ENCODE measurements around the gene EXO1.

The EXO1 gene

DNA sequence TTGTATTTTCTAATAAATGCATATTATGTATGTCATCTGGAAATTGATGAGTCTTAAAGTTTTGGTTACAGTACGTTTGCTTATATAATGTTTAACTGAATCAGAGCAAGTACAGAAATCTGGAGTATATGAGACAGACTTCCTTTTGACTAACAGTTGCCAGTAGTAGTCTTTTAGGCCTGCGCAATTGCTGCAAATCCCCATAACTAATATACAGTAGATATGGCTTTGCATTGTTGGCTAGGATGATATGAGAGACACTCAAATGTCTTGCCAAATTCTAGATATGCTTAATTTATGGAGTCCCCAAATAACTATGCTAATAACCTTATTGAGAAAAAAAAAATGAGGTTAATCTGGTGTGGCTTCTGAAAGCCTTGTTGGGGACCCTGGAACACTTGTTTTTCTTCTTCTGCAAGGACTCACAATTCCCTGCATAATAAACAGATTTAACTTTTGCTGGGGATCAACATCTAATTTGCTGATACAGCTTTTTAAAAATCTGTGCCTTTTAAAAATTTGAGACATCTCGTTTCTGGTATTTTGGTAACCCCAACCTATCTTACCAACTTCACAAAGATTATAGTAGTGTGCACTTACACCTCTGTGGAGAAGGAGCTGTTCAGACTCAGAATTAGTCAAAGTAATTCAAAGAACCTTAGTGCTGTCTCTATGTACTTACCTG is 22.9 kb downstream of the EXO1 start:
- Histone ChIP-seq H3K9ac (ENCODE audit: low read length in 5 of 5) (no peak overlapping the region), H3K9me3 (ENCODE audit: control insufficient read depth in 5 of 5, low read length in 5 of 5) (no peaks in the 10 kb centered on the region), H3K36me3 (ENCODE audit: control insufficient read depth in 5 of 5, insufficient read depth in 5 of 5, low read length in 5 of 5) (no peaks in the 10 kb centered on the region), H3K27me3 (ENCODE audit: control insufficient read depth in 5 of 5, insufficient read depth in 4 of 5, low read length in 5 of 5) (no peaks in the 10 kb centered on the region), H3K4me3 (ENCODE audit: low read depth in 1 of 5, low read length in 5 of 5) (no peak overlapping the region), H3K4me1 (ENCODE audit: control insufficient read depth in 5 of 5, insufficient read depth in 5 of 5, low read length in 5 of 5) (no peaks in the 10 kb centered on the region), H3K27ac (ENCODE audit: low read depth, low read length) (no peak overlapping the region)

DNA sequence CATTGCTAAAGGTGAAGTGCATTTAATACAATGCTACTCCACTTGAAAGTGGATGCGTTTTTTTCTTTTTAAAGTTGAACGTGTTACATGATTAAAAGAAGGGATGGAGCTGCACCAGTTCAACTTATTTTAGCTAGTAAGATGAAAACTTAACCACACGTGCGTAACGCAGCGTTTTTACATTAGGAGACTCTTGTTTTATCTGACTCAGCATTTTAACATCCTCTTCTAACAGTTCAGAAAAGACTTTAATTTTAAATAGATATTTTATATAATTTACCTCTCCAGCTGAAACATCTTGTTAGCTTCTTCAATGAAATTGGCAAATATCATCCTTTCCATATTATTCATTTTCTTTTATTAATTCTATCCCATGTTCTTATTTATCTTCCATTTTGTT is 33.4 kb downstream of the EXO1 start:
- Histone ChIP-seq H3K4me1 (ENCODE audit: control insufficient read depth in 5 of 5, insufficient read depth in 5 of 5, low read length in 5 of 5) (no peaks in the 10 kb centered on the region), H3K36me3 (ENCODE audit: control insufficient read depth in 5 of 5, insufficient read depth in 5 of 5, low read length in 5 of 5) (no peaks in the 10 kb centered on the region), H3K4me3 (ENCODE audit: low read depth in 1 of 5, low read length in 5 of 5) (no peak overlapping the region), H3K9ac (ENCODE audit: low read length in 5 of 5) (no peak overlapping the region), H3K27ac (ENCODE audit: low read depth, low read length) (no peak overlapping the region), H3K27me3 (ENCODE audit: control insufficient read depth in 5 of 5, insufficient read depth in 4 of 5, low read length in 5 of 5) (no peaks in the 10 kb centered on the region), H3K9me3 (ENCODE audit: control insufficient read depth in 5 of 5, low read length in 5 of 5) (no peaks in the 10 kb centered on the region)

DNA sequence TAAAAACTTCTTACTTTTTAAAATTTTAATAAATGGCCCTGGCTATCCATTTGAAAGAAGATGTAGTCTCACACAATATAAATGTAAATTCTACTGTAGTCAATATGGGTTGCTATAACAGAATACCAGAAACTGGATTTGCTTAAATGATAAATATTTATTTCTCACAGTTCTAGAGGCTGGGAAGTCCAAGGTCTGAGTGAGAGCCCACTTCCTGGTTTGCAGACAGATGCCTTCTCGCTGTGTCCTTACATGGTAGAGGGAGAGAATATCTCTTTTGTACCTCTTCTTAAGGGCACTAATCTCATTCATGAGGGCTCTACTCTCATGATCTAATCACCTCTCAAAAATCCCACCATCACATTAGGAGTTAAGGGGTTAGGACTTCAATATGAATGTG is 35.2 kb downstream of the EXO1 start:
- Histone ChIP-seq H3K27ac (ENCODE audit: low read depth, low read length) (no peak overlapping the region), H3K36me3 (ENCODE audit: control insufficient read depth in 5 of 5, insufficient read depth in 5 of 5, low read length in 5 of 5) (no peaks in the 10 kb centered on the region), H3K9me3 (ENCODE audit: control insufficient read depth in 5 of 5, low read length in 5 of 5) (no peaks in the 10 kb centered on the region)

DNA sequence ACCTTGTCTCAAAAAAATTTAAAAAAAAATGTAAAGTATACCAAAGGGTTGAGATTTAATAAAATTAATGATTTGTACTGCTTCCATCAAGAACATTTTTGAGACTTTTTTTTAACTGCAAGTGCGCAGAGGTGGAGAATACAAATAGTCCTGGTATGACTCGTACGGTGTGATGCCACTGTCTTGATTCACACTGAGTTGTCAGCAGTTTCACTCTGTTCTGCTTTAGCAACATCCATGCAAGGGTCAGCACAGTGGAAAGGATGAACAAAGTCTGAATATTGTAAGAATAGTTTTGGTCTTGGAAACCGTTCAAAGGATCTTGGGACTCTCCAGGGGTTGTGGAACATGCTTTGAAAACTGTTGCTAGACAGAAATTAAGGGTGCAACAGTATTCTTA is 40.2 kb downstream of the EXO1 start:
- Histone ChIP-seq H3K4me3 (ENCODE audit: low read depth in 1 of 5, low read length in 5 of 5) (no peak overlapping the region), H3K9ac (ENCODE audit: low read length in 5 of 5) (no peak overlapping the region), H3K27me3 (ENCODE audit: control insufficient read depth in 5 of 5, insufficient read depth in 4 of 5, low read length in 5 of 5) (no peaks in the 10 kb centered on the region), H3K4me1 (ENCODE audit: control insufficient read depth in 5 of 5, insufficient read depth in 5 of 5, low read length in 5 of 5) (no peaks in the 10 kb centered on the region), H3K9me3 (ENCODE audit: control insufficient read depth in 5 of 5, low read length in 5 of 5) (no peaks in the 10 kb centered on the region), H3K36me3 (ENCODE audit: control insufficient read depth in 5 of 5, insufficient read depth in 5 of 5, low read length in 5 of 5) (no peaks in the 10 kb centered on the region), H3K27ac (ENCODE audit: low read depth, low read length) (no peak overlapping the region)

More for the DNA sequence above, 35.2 kb downstream of the EXO1 start:
- H3K27me3 ChIP-seq (ENCODE audit: control insufficient read depth in 5 of 5, insufficient read depth in 4 of 5, low read length in 5 of 5), result no peaks in the 10 kb centered on the region
- H3K4me1 ChIP-seq (ENCODE audit: control insufficient read depth in 5 of 5, insufficient read depth in 5 of 5, low read length in 5 of 5), result no peaks in the 10 kb centered on the region
- H3K9ac ChIP-seq (ENCODE audit: low read length in 5 of 5), result no peak overlapping the region
- H3K4me3 ChIP-seq (ENCODE audit: low read depth in 1 of 5, low read length in 5 of 5), result no peak overlapping the region

DNA sequence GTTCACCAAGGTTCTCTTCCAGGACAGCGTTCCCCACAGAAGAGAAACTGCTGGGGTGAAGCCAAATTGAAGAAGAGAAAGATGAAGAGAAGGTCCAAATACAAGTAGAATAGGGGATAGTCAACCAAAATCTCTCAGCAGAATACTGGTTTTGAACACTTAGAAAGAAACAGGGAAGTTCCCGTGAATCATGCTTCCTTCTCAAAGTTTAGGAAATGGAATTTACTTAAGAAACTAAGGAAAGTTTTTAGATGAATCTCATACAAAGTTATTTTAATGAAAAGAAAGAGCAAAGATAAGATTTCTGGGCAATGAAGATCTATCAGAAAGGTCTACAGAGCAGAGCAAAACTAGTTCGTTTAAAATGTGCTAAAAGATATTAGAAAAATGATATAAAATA is 43.3 kb downstream of the EXO1 start:
- Histone ChIP-seq H3K9me3 (ENCODE audit: control insufficient read depth in 5 of 5, low read length in 5 of 5) (no peaks in the 10 kb centered on the region), H3K9ac (ENCODE audit: low read length in 5 of 5) (no peak overlapping the region), H3K27me3 (ENCODE audit: control insufficient read depth in 5 of 5, insufficient read depth in 4 of 5, low read length in 5 of 5) (no peaks in the 10 kb centered on the region), H3K36me3 (ENCODE audit: control insufficient read depth in 5 of 5, insufficient read depth in 5 of 5, low read length in 5 of 5) (no peaks in the 10 kb centered on the region), H3K4me3 (ENCODE audit: low read depth in 1 of 5, low read length in 5 of 5) (no peak overlapping the region), H3K4me1 (ENCODE audit: control insufficient read depth in 5 of 5, insufficient read depth in 5 of 5, low read length in 5 of 5) (no peaks in the 10 kb centered on the region), H3K27ac (ENCODE audit: low read depth, low read length) (no peak overlapping the region)

DNA sequence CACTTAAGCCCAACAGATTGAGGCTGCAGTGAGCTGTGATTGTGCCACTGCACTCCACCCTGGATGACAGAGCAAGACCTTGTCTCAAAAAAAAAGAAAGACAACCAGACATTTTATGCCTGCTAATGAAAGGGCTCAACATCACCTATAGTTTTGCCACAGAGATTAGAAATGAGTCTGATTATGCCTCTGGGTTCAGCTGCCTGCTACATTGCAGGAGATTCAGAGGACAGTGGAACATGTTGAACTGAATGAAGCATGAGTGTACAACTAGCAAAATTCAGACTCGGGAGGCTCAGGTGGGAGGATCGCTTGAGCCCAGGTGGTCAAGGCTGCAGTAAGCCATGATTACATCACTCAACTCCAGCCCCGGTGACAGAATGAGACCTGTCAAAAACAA is 46.0 kb downstream of the EXO1 start:
- H3K9ac ChIP-seq (ENCODE audit: low read length in 5 of 5), result no peak overlapping the region
- H3K4me1 ChIP-seq (ENCODE audit: control insufficient read depth in 5 of 5, insufficient read depth in 5 of 5, low read length in 5 of 5), result no peaks in the 10 kb centered on the region
- H3K27ac ChIP-seq (ENCODE audit: low read depth, low read length), result no peak overlapping the region
- no peaks in the 10 kb centered on the region for H3K27me3 ChIP-seq (ENCODE audit: control insufficient read depth in 5 of 5, insufficient read depth in 4 of 5, low read length in 5 of 5)
- no peaks in the 10 kb centered on the region for H3K9me3 ChIP-seq (ENCODE audit: control insufficient read depth in 5 of 5, low read length in 5 of 5)
- H3K36me3 ChIP-seq (ENCODE audit: control insufficient read depth in 5 of 5, insufficient read depth in 5 of 5, low read length in 5 of 5), result no peaks in the 10 kb centered on the region
- no peak overlapping the region for H3K4me3 ChIP-seq (ENCODE audit: low read depth in 1 of 5, low read length in 5 of 5)

DNA sequence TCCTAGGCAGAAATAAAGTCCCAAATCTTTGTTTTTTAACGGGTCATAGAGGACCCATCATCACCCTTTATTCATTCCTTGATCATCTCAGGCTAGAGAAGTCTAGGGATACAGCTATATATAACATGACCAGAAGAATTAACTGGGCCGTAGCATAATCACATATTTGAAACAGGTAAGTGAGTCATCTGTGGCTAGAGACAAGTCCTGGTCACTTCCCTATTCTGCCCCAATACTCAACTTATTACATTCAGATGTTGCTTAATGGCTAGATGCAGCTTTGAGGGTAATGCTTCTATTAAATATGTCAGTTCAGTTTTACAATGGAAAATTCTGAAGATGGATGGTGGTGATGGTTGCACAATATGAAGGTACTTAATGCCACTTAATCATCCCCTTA is 47.0 kb downstream of the EXO1 start:
- no peak overlapping the region for H3K27ac ChIP-seq (ENCODE audit: low read depth, low read length)
- no peaks in the 10 kb centered on the region for H3K27me3 ChIP-seq (ENCODE audit: control insufficient read depth in 5 of 5, insufficient read depth in 4 of 5, low read length in 5 of 5)
- H3K4me3 ChIP-seq (ENCODE audit: low read depth in 1 of 5, low read length in 5 of 5), result no peak overlapping the region
- no peaks in the 10 kb centered on the region for H3K9me3 ChIP-seq (ENCODE audit: control insufficient read depth in 5 of 5, low read length in 5 of 5)
- H3K9ac ChIP-seq (ENCODE audit: low read length in 5 of 5), result no peak overlapping the region
- H3K36me3 ChIP-seq (ENCODE audit: control insufficient read depth in 5 of 5, insufficient read depth in 5 of 5, low read length in 5 of 5), result no peaks in the 10 kb centered on the region
- no peaks in the 10 kb centered on the region for H3K4me1 ChIP-seq (ENCODE audit: control insufficient read depth in 5 of 5, insufficient read depth in 5 of 5, low read length in 5 of 5)

DNA sequence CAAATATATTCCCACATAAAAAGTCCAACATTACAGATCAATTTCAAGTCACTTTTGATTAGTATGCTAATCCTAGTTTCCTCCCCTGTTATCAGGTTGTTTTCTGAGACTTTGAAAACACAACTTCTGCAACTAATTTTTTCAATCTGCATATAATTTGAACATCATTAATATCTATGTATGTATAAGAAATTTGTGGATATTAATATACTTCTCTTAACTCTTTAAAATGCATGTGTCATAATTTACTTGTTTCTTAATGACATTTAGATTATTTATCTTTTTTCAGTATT is 48.6 kb downstream of the EXO1 start:
- no peak overlapping the region for H3K9ac ChIP-seq (ENCODE audit: low read length in 5 of 5)
- no peaks in the 10 kb centered on the region for H3K4me1 ChIP-seq (ENCODE audit: control insufficient read depth in 5 of 5, insufficient read depth in 5 of 5, low read length in 5 of 5)
- H3K27ac ChIP-seq (ENCODE audit: low read depth, low read length), result no peak overlapping the region
- no peaks in the 10 kb centered on the region for H3K36me3 ChIP-seq (ENCODE audit: control insufficient read depth in 5 of 5, insufficient read depth in 5 of 5, low read length in 5 of 5)
- no peaks in the 10 kb centered on the region for H3K27me3 ChIP-seq (ENCODE audit: control insufficient read depth in 5 of 5, insufficient read depth in 4 of 5, low read length in 5 of 5)
- H3K4me3 ChIP-seq (ENCODE audit: low read depth in 1 of 5, low read length in 5 of 5), result no peak overlapping the region
- no peaks in the 10 kb centered on the region for H3K9me3 ChIP-seq (ENCODE audit: control insufficient read depth in 5 of 5, low read length in 5 of 5)

DNA sequence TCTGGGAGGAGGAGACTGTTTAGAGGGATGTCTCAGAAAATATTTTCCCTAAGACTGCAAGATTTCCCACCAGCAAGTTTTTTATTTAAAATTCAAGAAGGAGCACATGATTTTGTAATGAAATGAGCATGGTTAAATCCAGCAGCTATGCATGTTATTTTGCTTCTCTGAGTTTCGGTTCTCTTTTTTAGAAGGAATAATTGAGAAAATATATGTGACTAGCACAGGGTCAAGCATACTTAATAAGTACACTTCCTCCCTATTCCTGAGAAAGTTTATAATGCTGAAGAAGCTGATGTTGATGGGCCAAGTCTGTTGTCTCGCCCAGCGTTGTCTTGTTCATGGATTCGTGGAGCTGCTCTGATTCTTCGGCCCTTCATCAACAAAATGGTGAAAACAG is 51.2 kb downstream of the EXO1 start:
- H3K4me3 ChIP-seq (ENCODE audit: low read depth in 1 of 5, low read length in 5 of 5), result no peak overlapping the region
- H3K27ac ChIP-seq (ENCODE audit: low read depth, low read length), result no peak overlapping the region
- no peaks in the 10 kb centered on the region for H3K36me3 ChIP-seq (ENCODE audit: control insufficient read depth in 5 of 5, insufficient read depth in 5 of 5, low read length in 5 of 5)

DNA sequence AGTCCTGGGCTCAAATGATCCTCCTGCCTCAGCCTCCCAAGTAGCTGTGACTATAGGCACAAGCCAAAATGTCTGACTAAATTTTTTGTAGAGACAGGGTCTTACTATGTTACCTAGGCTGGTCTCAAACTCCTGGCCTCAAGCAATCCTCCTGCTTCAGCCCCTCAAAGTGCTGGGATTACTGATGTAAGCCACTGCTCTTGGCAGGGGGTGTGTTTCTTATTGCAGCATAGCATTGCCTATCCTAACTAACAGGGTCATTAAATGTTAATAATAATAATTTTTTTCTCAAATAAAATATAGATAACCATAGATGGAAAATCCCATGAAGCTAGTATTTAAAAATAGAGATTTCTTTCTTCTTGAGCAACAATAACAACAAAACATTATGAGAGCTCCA is 52.4 kb downstream of the EXO1 start:
- Histone ChIP-seq H3K4me1 (ENCODE audit: control insufficient read depth in 5 of 5, insufficient read depth in 5 of 5, low read length in 5 of 5) (no peaks in the 10 kb centered on the region), H3K27ac (ENCODE audit: low read depth, low read length) (no peak overlapping the region), H3K4me3 (ENCODE audit: low read depth in 1 of 5, low read length in 5 of 5) (no peak overlapping the region), H3K27me3 (ENCODE audit: control insufficient read depth in 5 of 5, insufficient read depth in 4 of 5, low read length in 5 of 5) (no peaks in the 10 kb centered on the region), H3K9ac (ENCODE audit: low read length in 5 of 5) (no peak overlapping the region), H3K9me3 (ENCODE audit: control insufficient read depth in 5 of 5, low read length in 5 of 5) (no peaks in the 10 kb centered on the region), H3K36me3 (ENCODE audit: control insufficient read depth in 5 of 5, insufficient read depth in 5 of 5, low read length in 5 of 5) (no peaks in the 10 kb centered on the region)

More for the DNA sequence above, 51.2 kb downstream of the EXO1 start:
- Histone ChIP-seq H3K27me3 (ENCODE audit: control insufficient read depth in 5 of 5, insufficient read depth in 4 of 5, low read length in 5 of 5) (no peaks in the 10 kb centered on the region), H3K9me3 (ENCODE audit: control insufficient read depth in 5 of 5, low read length in 5 of 5) (no peaks in the 10 kb centered on the region), H3K4me1 (ENCODE audit: control insufficient read depth in 5 of 5, insufficient read depth in 5 of 5, low read length in 5 of 5) (no peaks in the 10 kb centered on the region), H3K9ac (ENCODE audit: low read length in 5 of 5) (no peak overlapping the region)
